PC-9 (cell line): ENCODE results near the gene ZNF37A. TPM values are rescaled to one million over a fixed set of nuclear protein-coding genes. Genes with fewer than 3 reads are reported as not detected.
A peak's percentile ranks its signal among the peaks of the same experiment; 100 is the strongest.

Experiments
- BruUV-seq: library from RNA; stranded (reverse); fragments of 400-500 nt; replicated peaks from 2 replicates; lab custom pipeline; 2021; lab: Mats Ljungman, UMichigan
- CTCF ChIA-PET: fragments of 300-600 bp; sonication (Branson Sonifier 250); formaldehyde crosslinking; loops from one replicate; lab custom pipeline; 2022; ENCODE audit warnings: antibody characterized with exemption; lab: Charles Lee
- POLR2A ChIA-PET: fragments of 300-600 bp; sonication (Branson Sonifier 250); formaldehyde crosslinking; loops from one replicate; lab custom pipeline; 2022; ENCODE audit warnings: antibody characterized with exemption; ENCODE audit not compliant: unreplicated experiment; lab: Charles Lee
- DNase-seq, 2 experiments: peaks; one replicate each; pipeline versions ENCODE4 v3.0.0 to v3.0.0-alpha.2; 2015 to 2022; ENCODE audit warnings: mixed read lengths in 1 of 2
- H2AFZ ChIP-seq: fragments of 200-600 bp; sonication (generic); 2 replicates; pipeline ENCODE4 v1.8.1; 2017; ENCODE audit warnings: antibody characterized with exemption
- H3F3A ChIP-seq: fragments of 200-600 bp; sonication (generic); 2 replicates; pipeline ENCODE4 v1.8.1; 2017; ENCODE audit warnings: antibody characterized with exemption, mild to moderate bottlenecking, low read depth; ENCODE audit not compliant: insufficient read depth
- H3K27ac ChIP-seq: fragments of 200-600 bp; sonication (generic); 2 replicates; pipeline ENCODE4 v1.6.1; 2016; ENCODE audit warnings: mixed run types
- H3K27me3 ChIP-seq: fragments of 200-600 bp; sonication (generic); 2 replicates; pipeline ENCODE4 v1.6.1; 2016; ENCODE audit warnings: low read depth, mixed run types; ENCODE audit not compliant: insufficient read depth
- H3K36me3 ChIP-seq: fragments of 200-600 bp; sonication (generic); 2 replicates; pipeline ENCODE4 v1.6.1; 2016; ENCODE audit warnings: low read depth, mixed run types
- H3K4me1 ChIP-seq: fragments of 200-600 bp; sonication (generic); replicated peaks from 2 replicates; pipeline ENCODE4 v1.6.1; 2016; ENCODE audit warnings: mixed run types; ENCODE audit not compliant: insufficient read depth
- H3K4me2 ChIP-seq: fragments of 200-600 bp; sonication (generic); 2 replicates; pipeline ENCODE4 v1.6.1; 2017; ENCODE audit warnings: mixed run types
- H3K4me3 ChIP-seq: fragments of 200-600 bp; sonication (generic); 2 replicates; pipeline ENCODE4 v1.6.1; 2016; ENCODE audit warnings: mixed run types
- H3K79me2 ChIP-seq: fragments of 200-600 bp; sonication (generic); 2 replicates; pipeline ENCODE4 v1.6.1; 2017; ENCODE audit warnings: low read depth, mixed run types
- H3K9me2 ChIP-seq: fragments of 200-600 bp; sonication (generic); 2 replicates; pipeline ENCODE4 v1.8.1; 2017; ENCODE audit warnings: mild to moderate bottlenecking; ENCODE audit not compliant: insufficient read depth
- H3K9me3 ChIP-seq: fragments of 200-600 bp; sonication (generic); 2 replicates; pipeline ENCODE4 v1.8.1; 2016; ENCODE audit warnings: low read depth; ENCODE audit not compliant: insufficient read depth
- H4K20me1 ChIP-seq: fragments of 200-600 bp; sonication (generic); 2 replicates; pipeline ENCODE4 v1.8.1; 2017; ENCODE audit not compliant: insufficient read depth
- EZH2 ChIP-seq: fragments of 200-600 bp; sonication (generic); IDR thresholded peaks from 2 replicates; pipeline ENCODE4 v1.8.0; 2017; ENCODE audit warnings: antibody characterized with exemption, low read depth
- intact Hi-C: fragments of 100-400 bp; cut with micrococcal nuclease; formaldehyde crosslinking; loops from one replicate; pipeline ENCODE4 v1.10.0; 2022; ENCODE audit not compliant: unreplicated experiment
- total RNA-seq: library from RNA; stranded (reverse); gene quantifications from 2 replicates; pipeline ENCODE4 v1.2.3, GENCODE V29; 2021
- TF ChIP-seq, protein P1 (sequence below): fragments of 200-600 bp; sonication (generic); conservative IDR thresholded peaks from 2 replicates; pipeline ENCODE4 v1.6.1; 2017; ENCODE audit warnings: mixed run types, antibody characterized with exemption, mild to moderate bottlenecking, moderate library complexity

Gene ZNF37A
- total RNA-seq, 1 experiment from 2014 or later: 5.8 TPM

DNA sequence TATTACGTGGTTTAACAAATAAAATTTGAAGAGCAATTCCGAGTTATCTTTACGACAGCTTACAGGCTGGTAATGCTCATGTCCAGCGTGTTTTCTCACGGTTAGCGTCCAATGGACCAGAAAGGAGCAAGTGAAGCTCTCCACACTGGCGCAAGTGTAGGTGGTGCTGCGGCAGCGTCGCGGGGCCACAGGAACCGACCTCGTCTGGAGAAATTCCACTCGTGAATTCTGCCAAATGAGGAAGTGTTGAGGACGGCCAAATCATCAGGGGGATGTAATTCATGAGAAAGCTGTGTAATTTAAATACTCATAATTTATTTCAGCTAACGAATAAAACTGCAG, 350 bp upstream of the ZNF37A start:
- CTCF ChIA-PET: no interaction called here
- no peaks in the 10 kb centered on the region for H3K9me2 ChIP-seq
- H3K79me2 ChIP-seq: 0 out of 2 replicates have a peak, but pooled peaks cover 4% of the 10 kb centered on the region
- POLR2A ChIA-PET: interaction anchor here (0.6 kb wide), 2 partner anchors 117 to 238 kb away, joined by 5 to 38 read pairs; no protein-coding TSS in a partner anchor
- TF ChIP-seq EZH2: no peak
- TF ChIP-seq, protein P1, sequence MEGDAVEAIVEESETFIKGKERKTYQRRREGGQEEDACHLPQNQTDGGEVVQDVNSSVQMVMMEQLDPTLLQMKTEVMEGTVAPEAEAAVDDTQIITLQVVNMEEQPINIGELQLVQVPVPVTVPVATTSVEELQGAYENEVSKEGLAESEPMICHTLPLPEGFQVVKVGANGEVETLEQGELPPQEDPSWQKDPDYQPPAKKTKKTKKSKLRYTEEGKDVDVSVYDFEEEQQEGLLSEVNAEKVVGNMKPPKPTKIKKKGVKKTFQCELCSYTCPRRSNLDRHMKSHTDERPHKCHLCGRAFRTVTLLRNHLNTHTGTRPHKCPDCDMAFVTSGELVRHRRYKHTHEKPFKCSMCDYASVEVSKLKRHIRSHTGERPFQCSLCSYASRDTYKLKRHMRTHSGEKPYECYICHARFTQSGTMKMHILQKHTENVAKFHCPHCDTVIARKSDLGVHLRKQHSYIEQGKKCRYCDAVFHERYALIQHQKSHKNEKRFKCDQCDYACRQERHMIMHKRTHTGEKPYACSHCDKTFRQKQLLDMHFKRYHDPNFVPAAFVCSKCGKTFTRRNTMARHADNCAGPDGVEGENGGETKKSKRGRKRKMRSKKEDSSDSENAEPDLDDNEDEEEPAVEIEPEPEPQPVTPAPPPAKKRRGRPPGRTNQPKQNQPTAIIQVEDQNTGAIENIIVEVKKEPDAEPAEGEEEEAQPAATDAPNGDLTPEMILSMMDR: no peak
- H3K36me3 ChIP-seq: peaks cover 9% of the 10 kb centered on the region
- no peak for DNase-seq
- no peaks in the 10 kb centered on the region for H4K20me1 ChIP-seq
- no peaks in the 10 kb centered on the region for H3F3A ChIP-seq
- H3K27ac ChIP-seq: no peak overlapping the region
- no peaks in the 10 kb centered on the region; the same call in 1 of the 2 replicates for H3K9me3 ChIP-seq
- peak overlapping the region; percentile 71; the same call in 1 of the 2 replicates for H2AFZ ChIP-seq
- peak overlapping the region; percentile 87 for H3K4me2 ChIP-seq
- TSS peak; percentile 67 for BruUV-seq
- H3K4me3 ChIP-seq: peak overlapping the region; percentile 80; the same call in 1 of the 2 replicates
- H3K27me3 ChIP-seq: no peaks in the 10 kb centered on the region
- peaks cover 4% of the 10 kb centered on the region; the same call in 1 of the 2 replicates for H3K4me1 ChIP-seq
- intact Hi-C loops: loop anchor here (1.0 kb wide), 2 partner anchors 83 to 117 kb away; partner anchors contain the start of genes ZNF25 and ZNF33A

DNA sequence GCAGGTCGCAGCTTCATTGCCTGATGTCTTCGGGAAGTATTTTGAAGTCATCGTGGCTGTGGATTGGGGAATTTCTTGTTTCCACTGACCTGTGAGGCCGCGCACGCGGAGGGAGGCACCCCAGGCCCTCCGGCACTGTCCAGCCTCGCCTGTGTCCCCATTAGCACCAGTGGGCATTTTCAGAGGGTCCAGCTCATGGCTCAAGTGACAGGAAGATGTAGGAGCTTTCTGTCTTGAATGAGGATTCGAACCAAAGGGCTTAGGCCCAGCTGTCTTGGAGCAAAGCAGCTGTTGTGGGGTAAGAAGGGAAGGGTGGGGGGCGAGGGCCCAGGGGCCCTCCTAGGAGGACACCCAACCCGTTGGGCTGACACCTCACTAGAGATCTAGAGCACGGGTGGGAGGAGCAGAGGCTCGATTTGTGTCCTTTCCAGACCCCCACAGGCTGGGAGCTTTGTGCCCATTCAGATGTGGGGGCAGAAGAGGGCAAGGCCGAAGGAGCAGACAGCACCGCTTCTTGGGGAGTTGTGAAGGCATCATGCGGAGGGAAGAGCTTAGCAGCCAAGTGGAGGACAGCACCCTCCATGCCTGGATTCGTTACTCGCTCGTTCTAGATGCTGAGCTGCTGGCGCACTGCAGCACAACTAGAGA, 914 bp downstream of the ZNF37A start:
- no peaks in the 10 kb centered on the region for H4K20me1 ChIP-seq
- peak overlapping the region; percentile 87 for H3K4me2 ChIP-seq
- H2AFZ ChIP-seq: peak overlapping the region; percentile 97
- TSS peak; percentile 24 for BruUV-seq
- peak overlapping the region; percentile 80 for H3K4me3 ChIP-seq
- no peaks in the 10 kb centered on the region for H3K27me3 ChIP-seq
- 0 out of 2 replicates have a peak, but pooled peaks cover 4% of the 10 kb centered on the region for H3K79me2 ChIP-seq
- no peaks in the 10 kb centered on the region; the same call in 1 of the 2 replicates for H3K9me3 ChIP-seq
- ChIA-PET CTCF (no interaction called here), POLR2A (no interaction called here)
- no peaks in the 10 kb centered on the region for H3F3A ChIP-seq
- H3K36me3 ChIP-seq: peaks cover 12% of the 10 kb centered on the region
- H3K9me2 ChIP-seq: no peaks in the 10 kb centered on the region
- intact Hi-C loops: loop anchor here (1.0 kb wide), 2 partner anchors 85 to 119 kb away; partner anchors contain the start of genes ZNF25 and ZNF33A
- TF ChIP-seq EZH2: no peak
- TF ChIP-seq, protein P1: no peak
- H3K4me1 ChIP-seq: peaks cover 4% of the 10 kb centered on the region; the same call in 1 of the 2 replicates
- H3K27ac ChIP-seq: no peak overlapping the region
- no peak for DNase-seq

DNA sequence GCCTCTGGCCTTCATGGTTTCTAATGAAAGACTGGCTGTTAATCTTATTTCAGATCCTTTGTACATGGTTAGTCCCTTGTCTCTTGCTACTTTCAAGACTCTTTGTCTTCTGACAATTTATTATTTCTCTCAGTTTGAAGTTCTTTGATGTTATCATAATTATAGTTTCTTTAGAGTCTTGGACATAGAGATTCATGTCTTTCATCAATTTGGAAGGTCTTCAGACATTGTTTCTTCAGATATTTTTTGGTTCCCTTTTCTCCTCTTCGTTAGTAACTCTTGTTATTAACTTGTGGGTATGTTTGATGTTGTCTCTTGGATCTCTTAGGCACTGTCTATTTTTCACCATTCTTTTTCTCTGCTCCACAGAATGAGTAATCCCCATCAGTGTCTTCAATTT, 8.7 kb downstream of the ZNF37A start:
- Histone ChIP-seq H3K36me3 (peaks cover 15% of the 10 kb centered on the region; the same call in 1 of the 2 replicates), H4K20me1 (no peaks in the 10 kb centered on the region), H3K9me3 (0 out of 2 replicates have a peak, but pooled peaks cover 4% of the 10 kb centered on the region), H3F3A (no peaks in the 10 kb centered on the region), H3K27me3 (no peaks in the 10 kb centered on the region), H3K9me2 (no peaks in the 10 kb centered on the region), H3K27ac (no peak overlapping the region), H3K4me2 (no peak overlapping the region), H3K4me1 (no peaks in the 10 kb centered on the region), H2AFZ (no peak overlapping the region), H3K79me2 (no peaks in the 10 kb centered on the region), H3K4me3 (no peak overlapping the region)
- no peak for DNase-seq
- ChIA-PET CTCF (no interaction called here), POLR2A (no interaction called here)
- TF ChIP-seq, protein P1: no peak
- intact Hi-C loops: no loop called here
- no TSS peak for BruUV-seq
